Osteoblast (primary cell): ENCODE data around the gene STXBP2. TPM values are rescaled to one million over a fixed set of nuclear protein-coding genes. Genes with fewer than 3 reads are reported as not detected.

Experiments
- DNase-seq: peaks from one replicate; pipeline ENCODE4 v3.0.0; 2011; ENCODE audit warnings: low spot score, mixed read lengths; ENCODE audit not compliant: insufficient read length; ENCODE audit errors: missing footprints
- H2AFZ ChIP-seq: 2 replicates; pipeline ENCODE4 v1.6.0; 2011; ENCODE audit warnings: mild to moderate bottlenecking, low read length
- H3K27ac ChIP-seq: 2 replicates; pipeline ENCODE4 v1.5.1; 2011; ENCODE audit warnings: mild to moderate bottlenecking, low read depth, low read length, moderate library complexity
- H3K27me3 ChIP-seq: 2 replicates; pipeline ENCODE4 v1.6.0; 2012; ENCODE audit warnings: mild to moderate bottlenecking, control low read depth, inconsistent platforms, low read length, moderate library complexity; ENCODE audit not compliant: insufficient read depth
- H3K36me3 ChIP-seq: 2 replicates; pipeline ENCODE4 v1.5.1; 2011; ENCODE audit warnings: mild to moderate bottlenecking, low read length, control low read depth, moderate library complexity; ENCODE audit not compliant: insufficient read depth
- H3K4me1 ChIP-seq: 2 replicates; pipeline ENCODE4 v1.5.1; 2011; ENCODE audit warnings: mild to moderate bottlenecking, low read length, control low read depth, moderate library complexity; ENCODE audit not compliant: insufficient read depth
- H3K4me2 ChIP-seq: 2 replicates; pipeline ENCODE4 v1.6.0; 2011; ENCODE audit warnings: mild to moderate bottlenecking, low read length; ENCODE audit not compliant: insufficient read depth
- H3K4me3 ChIP-seq: fragments of 200-600 bp; sonication (generic); 3 replicates; pipeline ENCODE4 v1.5.1; 2012; ENCODE audit warnings: mild to moderate bottlenecking, low read length, inconsistent platforms; ENCODE audit not compliant: insufficient read depth
- H3K79me2 ChIP-seq: 2 replicates; pipeline ENCODE4 v1.6.0; 2012; ENCODE audit warnings: mild to moderate bottlenecking, low read length, control low read depth, inconsistent platforms; ENCODE audit not compliant: insufficient read depth
- H3K9me3 ChIP-seq: 2 replicates; pipeline ENCODE4 v1.5.1; 2011; ENCODE audit warnings: low read depth, low read length, control low read depth
- H4K20me1 ChIP-seq: 2 replicates; pipeline ENCODE4 v1.6.0; 2012; ENCODE audit warnings: mild to moderate bottlenecking, low read length, control low read depth; ENCODE audit not compliant: insufficient read depth
- total RNA-seq: library from RNA; depleted of rRNA; stranded (reverse); fragments of >200 nt; gene quantifications from 2 replicates; pipeline ENCODE4 v1.2.3, GENCODE V29; 2012
- TF ChIP-seq, protein P1 (sequence below): IDR thresholded peaks from 2 replicates; pipeline ENCODE4 v1.5.1; 2011; ENCODE audit warnings: mild to moderate bottlenecking, low read depth, low read length, moderate library complexity; ENCODE audit errors: extremely low read depth

Gene STXBP2
- total RNA-seq, 1 donor, result 3.3 TPM

DNA sequence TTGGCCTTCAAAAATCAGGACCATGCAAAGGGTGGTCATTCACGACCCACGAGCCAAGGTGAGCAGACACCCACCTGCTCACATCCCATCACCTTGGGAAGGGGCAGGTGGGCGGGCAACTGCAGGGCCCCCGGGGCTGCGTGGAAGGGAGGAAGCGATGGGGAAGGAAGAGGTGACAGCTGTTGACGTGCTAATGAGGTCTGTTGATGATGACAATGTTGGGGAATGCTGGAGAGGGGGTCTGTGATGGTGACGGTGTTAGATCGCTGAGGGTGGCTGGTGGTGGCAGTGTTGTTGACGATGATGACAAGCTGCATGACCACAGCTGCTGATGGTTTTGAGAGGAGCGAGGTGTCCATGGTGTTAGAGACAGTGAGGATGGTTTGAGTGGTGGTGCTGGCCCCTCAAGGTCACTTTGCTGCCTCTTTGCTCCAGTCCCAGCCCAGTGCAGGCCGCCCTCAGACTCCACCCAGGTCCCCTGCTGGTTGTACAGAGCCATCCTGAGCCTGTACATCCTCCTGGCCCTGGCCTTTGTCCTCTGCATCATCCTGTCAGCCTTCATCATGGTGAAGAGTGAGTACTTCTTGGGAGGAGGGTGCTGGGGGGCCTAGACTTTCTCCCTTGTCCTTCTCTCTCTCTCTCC is 40.9 kb downstream of the STXBP2 start:
- Histone ChIP-seq H3K4me2 (no peak overlapping the region), H3K79me2 (peaks cover 20% of the 10 kb centered on the region), H3K27me3 (peaks cover 5% of the 10 kb centered on the region), H3K4me3 (no peak overlapping the region), H3K36me3 (peaks cover 6% of the 10 kb centered on the region), H3K4me1 (peaks cover 12% of the 10 kb centered on the region), H3K27ac (no peak overlapping the region), H4K20me1 (peaks cover 13% of the 10 kb centered on the region), H2AFZ (no peak overlapping the region), H3K9me3 (no peaks in the 10 kb centered on the region)
- TF ChIP-seq, protein P1, sequence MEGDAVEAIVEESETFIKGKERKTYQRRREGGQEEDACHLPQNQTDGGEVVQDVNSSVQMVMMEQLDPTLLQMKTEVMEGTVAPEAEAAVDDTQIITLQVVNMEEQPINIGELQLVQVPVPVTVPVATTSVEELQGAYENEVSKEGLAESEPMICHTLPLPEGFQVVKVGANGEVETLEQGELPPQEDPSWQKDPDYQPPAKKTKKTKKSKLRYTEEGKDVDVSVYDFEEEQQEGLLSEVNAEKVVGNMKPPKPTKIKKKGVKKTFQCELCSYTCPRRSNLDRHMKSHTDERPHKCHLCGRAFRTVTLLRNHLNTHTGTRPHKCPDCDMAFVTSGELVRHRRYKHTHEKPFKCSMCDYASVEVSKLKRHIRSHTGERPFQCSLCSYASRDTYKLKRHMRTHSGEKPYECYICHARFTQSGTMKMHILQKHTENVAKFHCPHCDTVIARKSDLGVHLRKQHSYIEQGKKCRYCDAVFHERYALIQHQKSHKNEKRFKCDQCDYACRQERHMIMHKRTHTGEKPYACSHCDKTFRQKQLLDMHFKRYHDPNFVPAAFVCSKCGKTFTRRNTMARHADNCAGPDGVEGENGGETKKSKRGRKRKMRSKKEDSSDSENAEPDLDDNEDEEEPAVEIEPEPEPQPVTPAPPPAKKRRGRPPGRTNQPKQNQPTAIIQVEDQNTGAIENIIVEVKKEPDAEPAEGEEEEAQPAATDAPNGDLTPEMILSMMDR, result no peak
- DNase-seq, result peak; percentile 49

DNA sequence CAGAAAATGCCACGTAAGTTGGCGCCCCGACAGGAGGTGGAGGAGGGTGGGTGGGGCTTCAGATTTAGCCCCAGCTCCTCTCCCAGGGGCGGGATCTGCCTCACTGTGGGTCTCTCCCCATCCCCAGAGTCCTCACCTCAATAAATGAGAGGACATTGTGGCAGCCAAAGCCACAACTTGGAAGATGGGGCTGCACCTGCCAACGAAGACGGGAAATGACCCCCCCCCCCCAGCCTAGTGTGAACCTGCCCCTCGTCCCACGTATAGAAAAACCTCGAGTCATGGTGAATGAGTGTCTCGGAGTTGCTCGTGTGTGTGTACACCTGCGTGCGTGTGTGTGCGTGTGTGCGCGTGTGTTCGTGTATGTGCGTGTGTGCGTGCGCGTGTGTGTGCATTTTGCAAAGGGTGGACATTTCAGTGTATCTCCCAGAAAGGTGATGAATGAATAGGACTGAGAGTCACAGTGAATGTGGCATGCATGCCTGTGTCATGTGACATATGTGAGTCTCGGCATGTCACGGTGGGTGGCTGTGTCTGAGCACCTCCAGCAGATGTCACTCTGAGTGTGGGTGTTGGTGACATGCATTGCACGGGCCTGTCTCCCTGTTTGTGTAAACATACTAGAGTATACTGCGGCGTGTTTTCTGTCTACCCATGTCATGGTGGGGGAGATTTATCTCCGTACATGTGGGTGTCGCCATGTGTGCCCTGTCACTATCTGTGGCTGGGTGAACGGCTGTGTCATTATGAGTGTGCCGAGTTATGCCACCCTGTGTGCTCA is 42.3 kb downstream of the STXBP2 start:
- Histone ChIP-seq H3K9me3 (no peaks in the 10 kb centered on the region), H3K27ac (no peak overlapping the region), H4K20me1 (peaks cover 18% of the 10 kb centered on the region), H2AFZ (no peak overlapping the region), H3K4me2 (no peak overlapping the region), H3K4me3 (no peak overlapping the region), H3K27me3 (peaks cover 5% of the 10 kb centered on the region), H3K36me3 (peaks cover 12% of the 10 kb centered on the region), H3K79me2 (peaks cover 20% of the 10 kb centered on the region), H3K4me1 (peaks cover 12% of the 10 kb centered on the region)
- TF ChIP-seq, protein P1, result no peak
- DNase-seq, result peak; percentile 77

DNA sequence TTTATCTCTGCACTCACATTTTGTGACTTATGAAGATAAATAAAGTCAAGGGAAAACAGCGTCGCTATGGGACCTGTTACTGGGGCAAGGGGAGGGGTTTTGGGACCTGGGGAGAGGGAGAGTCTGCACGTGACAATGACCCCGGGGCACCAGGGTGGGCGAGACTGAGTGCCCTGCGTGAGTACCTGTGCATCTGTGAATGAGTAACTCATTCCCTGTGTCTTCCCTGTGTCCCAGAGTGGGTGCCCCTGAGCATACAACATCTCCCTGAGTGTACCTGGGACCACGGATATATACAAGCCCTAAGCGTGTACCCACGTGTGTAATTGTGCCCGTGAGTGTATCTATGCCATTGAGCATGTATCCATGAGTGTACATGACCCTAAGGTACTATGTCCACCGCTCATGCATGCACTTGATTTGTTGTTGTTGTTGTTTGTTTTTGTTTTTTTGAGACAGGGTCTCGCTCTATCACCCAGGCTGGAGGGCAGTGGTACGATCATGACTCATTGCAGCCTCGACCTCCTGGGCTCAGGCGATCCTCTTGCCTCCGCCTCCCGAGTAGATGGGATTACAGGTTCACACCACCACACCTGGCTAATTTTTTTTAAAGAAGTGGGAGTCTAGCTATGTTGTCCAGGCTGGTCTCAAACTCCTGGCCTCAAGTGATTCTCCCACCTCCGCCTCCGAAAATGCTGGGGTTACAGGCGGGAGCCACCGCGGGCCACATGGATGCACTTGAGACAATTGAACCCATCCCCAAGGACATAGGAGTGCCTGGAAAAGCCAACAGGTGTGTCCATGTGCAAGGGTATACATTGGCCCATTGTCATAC is 43.1 kb downstream of the STXBP2 start:
- TF ChIP-seq, protein P1, result no peak
- peak overlapping the region; percentile 89 for H3K4me2 ChIP-seq
- peaks cover 20% of the 10 kb centered on the region for H3K79me2 ChIP-seq
- H3K27ac ChIP-seq, result no peak overlapping the region
- peaks cover 5% of the 10 kb centered on the region for H3K27me3 ChIP-seq
- peak overlapping the region; percentile 98 for H3K4me3 ChIP-seq
- peaks cover 18% of the 10 kb centered on the region for H4K20me1 ChIP-seq
- no peak for DNase-seq
- H3K4me1 ChIP-seq, result peaks cover 12% of the 10 kb centered on the region
- no peaks in the 10 kb centered on the region for H3K9me3 ChIP-seq
- peaks cover 12% of the 10 kb centered on the region for H3K36me3 ChIP-seq
- H2AFZ ChIP-seq, result peak overlapping the region; percentile 97
